ENCODE measurements around the gene FAM170B.

- TF ChIP-seq EZH2 (IDR thresholded peaks at IDR 0.05; ENCODE audit: insufficient read depth, poor library complexity, severe bottlenecking) (no peak), EZH2phosphoT487 (IDR thresholded peaks at IDR 0.05; ENCODE audit: insufficient read depth, low read depth) (no peak)
Measured at GRCh38 chr10:49167425-49168170, 33.8 kb upstream of the FAM170B start.
